H1 (cell line): ENCODE measurements around the gene TLR8.

Experiments used
- CHD2 ChIP-seq: IDR thresholded peaks from 2 replicates; pipeline ENCODE4 v1.6.1; 2012; ENCODE audit warnings: low read length, improper control_type of control experiment
- CTCF ChIP-seq, 3 experiments: IDR thresholded peaks; 1 replicate in 2 of 3; 2 replicates in 1 of 3; pipeline versions ENCODE4 v1.5.1 to v1.6.1; 2011; ENCODE audit warnings: low read length in 3 of 3, mild to moderate bottlenecking in 3 of 3, inconsistent platforms in 2 of 3, low read depth in 1 of 3, moderate library complexity in 1 of 3; ENCODE audit not compliant: insufficient read depth in 1 of 3; ENCODE audit errors: control extremely low read depth in 1 of 3
- EP300 ChIP-seq, 2 experiments: IDR thresholded peaks; 1 replicate in 1 of 2; 2 replicates in 1 of 2; pipeline ENCODE4 v1.6.1; 2011 to 2012; ENCODE audit warnings: low read depth in 2 of 2, low read length in 2 of 2, mild to moderate bottlenecking in 2 of 2, borderline replicate concordance in 1 of 2, inconsistent platforms in 1 of 2, moderate library complexity in 1 of 2
- GTF2F1 ChIP-seq: IDR thresholded peaks from 2 replicates; pipeline ENCODE4 v1.6.1; 2012; ENCODE audit warnings: low read depth, low read length, improper control_type of control experiment, borderline replicate concordance
- SP2 ChIP-seq: IDR thresholded peaks from 2 replicates; pipeline ENCODE4 v1.6.1; 2012; ENCODE audit warnings: mild to moderate bottlenecking, low read length, inconsistent platforms
- SUZ12 ChIP-seq: fragments of 200-600 bp; sonication (generic); IDR thresholded peaks from 2 replicates; pipeline ENCODE4 v1.6.1; 2012; ENCODE audit warnings: mild to moderate bottlenecking, inconsistent platforms, low read length, moderate library complexity, mixed read lengths

GRCh38 chrX:12887141-12887540 lies 19.3 kb upstream of the TLR8 start:
- TF ChIP-seq CTCF (IDR thresholded peaks at IDR 0.05; ENCODE audit: control extremely low read depth in 1 of 3, insufficient read depth in 1 of 3, low read depth in 1 of 3, low read length in 3 of 3): no peak
- no peak for TF ChIP-seq SP2
- no peak for TF ChIP-seq GTF2F1
- no peak for TF ChIP-seq SUZ12
- TF ChIP-seq CHD2: no peak
- TF ChIP-seq EP300 (IDR thresholded peaks at IDR 0.05; ENCODE audit: borderline replicate concordance in 1 of 2, low read depth in 2 of 2, low read length in 2 of 2): no peak
